NCI-H1105 (cell line): ENCODE data around the gene HELT.
"Not testable (repeated sequence)": the region's sequence is repeated elsewhere in the genome, so short reads cannot be mapped to it uniquely, and the experiment has no call there.

ENCODE experiments used
- DNase-seq: peaks from one replicate; lab custom pipeline; 2025; lab: John Stamatoyannopoulos, UW

The HELT gene, protein sequence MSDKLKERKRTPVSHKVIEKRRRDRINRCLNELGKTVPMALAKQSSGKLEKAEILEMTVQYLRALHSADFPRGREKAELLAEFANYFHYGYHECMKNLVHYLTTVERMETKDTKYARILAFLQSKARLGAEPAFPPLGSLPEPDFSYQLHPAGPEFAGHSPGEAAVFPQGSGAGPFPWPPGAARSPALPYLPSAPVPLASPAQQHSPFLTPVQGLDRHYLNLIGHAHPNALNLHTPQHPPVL

DNA sequence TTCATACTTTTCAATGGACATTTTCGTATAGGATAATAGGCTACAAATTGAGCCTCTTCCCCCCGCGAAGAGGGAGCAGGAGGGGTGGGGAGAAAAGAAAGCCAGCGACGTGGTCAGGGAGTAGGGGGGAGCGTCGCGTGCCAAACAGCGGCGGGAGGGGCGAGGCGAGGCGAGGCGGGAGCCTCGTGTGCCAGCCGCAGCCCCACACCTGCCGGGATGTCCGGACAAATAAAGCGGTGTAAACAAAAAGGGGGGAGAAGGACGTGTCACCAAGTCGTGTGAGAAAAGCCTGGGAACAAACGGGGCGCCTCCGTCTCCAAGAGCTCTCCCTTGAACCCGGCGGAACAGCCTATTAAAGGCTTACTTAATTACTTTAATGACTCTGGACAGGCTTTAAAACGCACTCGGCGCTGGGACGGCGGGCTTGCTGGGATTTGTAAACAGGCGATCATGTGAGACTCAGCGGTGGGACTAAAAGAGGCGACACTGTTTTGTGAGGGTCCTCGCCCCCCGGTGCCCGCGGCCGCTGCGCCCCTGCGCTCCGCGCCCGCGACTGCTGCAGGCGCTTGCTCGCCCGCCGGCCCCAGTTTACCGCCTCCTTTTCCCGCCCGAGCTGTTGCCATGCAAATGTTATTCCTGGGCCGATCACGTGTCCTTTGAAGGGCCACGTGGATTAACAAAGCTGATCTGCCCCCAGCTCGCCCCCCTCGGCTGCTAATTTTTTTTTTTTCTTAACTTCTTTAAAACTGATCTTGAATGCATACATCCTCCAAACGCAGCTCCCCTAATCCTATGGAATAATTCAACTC lies at the start of gene HELT:
Gene HELT, plus strand, starts transcription at position 527 of the 809 bp plus-strand sequence. CDS start 439 bp downstream, outside the sequence.
- DNase-seq = no peak

DNA sequence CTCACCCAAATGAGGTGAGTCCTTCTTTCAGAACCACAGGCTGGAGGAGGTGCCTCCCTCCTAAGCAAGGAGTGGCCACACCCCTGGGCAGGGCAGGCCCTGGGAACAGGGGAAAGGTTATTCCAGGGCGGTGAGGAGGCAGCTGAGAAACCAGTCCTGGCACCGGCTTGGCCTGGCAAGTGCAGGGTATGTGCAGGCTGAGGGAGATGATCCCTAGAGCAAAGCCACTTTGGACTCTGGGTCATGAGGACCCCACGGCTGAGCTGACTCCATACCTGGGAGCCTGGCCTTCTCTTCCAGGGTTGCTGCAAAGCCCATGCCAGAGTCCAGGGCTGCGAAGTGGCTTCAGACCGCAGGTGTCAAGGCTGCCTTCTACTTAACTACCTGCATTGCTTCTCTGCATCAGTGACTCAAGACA lies 49.5 kb upstream of the HELT start:
- no peak for DNase-seq

DNA sequence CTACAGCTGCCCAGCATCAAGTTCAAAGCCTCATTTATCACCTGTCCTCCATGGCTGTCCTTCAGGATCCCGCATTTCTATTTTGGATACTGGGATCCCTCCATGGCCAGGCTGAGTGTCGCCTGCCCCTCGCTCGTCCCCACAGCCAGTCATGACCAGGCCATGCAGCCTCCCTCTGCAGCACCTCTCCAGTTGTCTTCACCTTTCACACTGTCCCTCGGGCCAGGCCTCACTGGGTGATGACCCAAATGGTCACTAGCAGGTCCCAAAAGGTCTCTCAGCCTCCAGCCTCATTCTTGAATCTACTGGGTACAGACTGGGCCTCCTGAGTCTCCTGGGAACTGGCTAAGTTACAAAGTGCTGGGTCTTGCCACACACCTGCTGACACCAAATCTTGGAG lies 48.7 kb upstream of the HELT start:
- DNase-seq = no peak

DNA sequence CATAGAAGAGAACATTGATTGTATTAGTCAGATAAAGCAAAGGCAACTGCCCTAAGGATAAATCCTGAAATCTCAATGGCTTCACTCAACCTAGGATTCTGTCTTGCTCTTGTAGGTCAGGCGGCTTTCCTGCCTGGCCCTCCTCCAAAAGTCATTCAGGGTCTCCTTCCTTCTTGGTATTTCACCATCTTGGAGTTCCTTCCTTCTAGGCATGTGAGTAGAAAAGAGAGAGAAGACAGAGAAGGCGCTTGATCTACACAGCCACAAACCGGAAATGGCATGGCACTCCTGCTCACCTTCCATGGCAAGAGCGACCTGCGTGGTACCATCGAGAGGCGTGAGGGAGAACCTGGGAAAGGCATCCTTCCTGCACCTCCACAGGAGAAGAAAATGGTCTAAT lies 45.3 kb upstream of the HELT start:
- DNase-seq = no peak

DNA sequence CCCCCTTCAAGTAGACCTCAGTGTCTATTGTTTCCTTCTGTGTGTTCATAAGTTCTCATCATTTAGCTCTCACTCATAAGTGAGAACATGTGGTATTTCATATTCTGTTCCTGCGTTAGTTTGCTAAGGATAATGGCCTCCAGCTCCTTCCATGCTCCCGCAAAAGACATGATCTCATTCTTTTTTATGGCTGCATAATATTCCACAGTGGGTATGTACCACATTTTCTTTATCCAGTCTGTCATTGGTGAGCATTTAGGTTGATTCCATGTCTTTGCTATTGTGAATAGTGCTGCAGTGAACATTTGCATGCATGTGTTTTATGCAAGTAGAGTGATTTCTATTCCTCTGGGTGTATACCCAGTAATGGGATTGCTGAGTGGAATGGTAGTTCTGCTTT lies 41.9 kb upstream of the HELT start:
- DNase-seq = not testable (repeated sequence)

DNA sequence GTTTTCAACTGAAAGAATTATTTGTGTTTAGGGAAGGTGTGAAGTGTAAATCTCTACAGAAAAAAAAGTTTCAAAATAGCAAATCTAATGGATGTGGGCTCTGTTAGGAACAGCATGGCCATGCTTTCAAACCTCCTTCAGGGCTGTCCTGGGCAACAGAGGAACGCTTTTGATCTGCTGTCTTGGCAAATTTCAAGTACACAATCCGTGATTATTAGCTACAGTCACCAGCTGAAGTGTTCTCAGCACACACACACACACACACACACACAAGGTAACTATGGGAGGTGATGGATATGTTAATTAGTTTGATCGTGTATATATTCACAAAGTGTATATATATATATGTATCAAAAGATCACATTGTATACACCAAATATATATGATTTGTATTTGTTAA lies 40.5 kb upstream of the HELT start:
- no peak for DNase-seq

DNA sequence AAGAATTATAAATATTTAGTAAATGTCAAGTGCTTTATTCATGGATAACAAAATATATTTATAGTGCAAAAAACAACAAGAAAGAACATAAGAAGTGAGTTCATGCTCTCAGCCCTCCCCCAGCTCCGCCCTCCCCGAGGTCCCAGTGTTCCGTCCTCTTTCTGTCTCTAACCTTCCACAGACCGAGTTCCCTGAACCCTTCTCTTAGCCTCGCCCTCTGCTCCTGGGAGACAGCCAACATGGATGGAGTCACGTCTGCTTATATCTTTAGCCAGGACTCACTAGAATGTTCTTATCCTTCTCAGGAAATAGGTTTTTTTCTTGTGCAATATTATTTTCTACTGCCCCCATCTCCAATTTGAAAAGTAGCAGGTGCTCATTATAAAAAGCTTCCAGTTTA lies 40.1 kb upstream of the HELT start:
- DNase-seq = no peak

DNA sequence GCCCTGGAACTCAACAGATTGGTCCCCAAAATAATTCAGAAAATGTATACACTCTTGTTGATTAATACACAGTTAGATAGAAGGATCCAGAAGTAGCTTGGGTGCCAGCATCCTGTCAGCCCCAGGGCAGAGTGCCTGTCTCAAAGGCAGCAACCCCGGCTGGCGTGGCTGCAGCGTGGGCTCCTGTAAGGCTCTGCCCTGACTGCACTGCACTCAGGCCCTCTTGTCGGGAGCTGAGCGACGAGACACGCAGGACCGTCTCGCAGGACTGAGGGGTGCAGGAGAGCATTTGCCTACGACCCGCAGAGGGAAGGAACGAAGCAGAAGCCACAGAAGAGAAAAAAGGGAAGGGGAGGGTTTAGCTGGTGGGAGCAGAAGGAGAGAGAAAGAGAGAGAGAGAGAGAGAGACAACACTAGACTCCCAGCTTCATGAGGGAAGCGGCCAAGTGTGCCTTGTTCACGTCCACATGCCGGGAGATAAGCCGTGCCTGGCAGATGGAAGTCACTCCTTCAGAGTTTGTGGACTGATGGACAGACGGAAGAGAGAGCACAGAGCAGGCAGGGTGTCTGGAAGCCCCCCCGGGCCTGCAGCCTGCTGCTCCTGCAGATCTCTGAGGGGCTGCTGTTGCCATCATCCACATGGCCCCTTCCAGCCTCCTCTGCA lies 38.7 kb upstream of the HELT start:
- no peak for DNase-seq

DNA sequence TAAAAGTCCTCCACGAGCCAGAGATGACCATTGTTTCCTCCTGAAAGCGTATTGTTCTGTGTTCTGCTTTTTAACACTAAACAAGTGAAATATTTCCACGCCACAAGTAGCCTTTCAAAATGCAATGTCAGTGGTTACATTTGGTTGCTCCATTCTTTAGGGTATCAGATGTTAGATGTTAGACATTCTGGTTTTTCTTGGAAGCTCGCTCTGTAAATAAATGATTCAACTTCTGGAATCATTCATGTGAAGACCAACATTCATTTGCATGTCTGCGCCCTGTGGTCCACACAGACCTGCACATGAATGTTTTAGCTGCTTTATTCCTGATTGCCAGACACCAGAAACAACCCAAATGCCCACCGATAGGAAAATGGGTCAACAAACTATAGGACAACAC lies 38.0 kb upstream of the HELT start:
- no peak for DNase-seq

DNA sequence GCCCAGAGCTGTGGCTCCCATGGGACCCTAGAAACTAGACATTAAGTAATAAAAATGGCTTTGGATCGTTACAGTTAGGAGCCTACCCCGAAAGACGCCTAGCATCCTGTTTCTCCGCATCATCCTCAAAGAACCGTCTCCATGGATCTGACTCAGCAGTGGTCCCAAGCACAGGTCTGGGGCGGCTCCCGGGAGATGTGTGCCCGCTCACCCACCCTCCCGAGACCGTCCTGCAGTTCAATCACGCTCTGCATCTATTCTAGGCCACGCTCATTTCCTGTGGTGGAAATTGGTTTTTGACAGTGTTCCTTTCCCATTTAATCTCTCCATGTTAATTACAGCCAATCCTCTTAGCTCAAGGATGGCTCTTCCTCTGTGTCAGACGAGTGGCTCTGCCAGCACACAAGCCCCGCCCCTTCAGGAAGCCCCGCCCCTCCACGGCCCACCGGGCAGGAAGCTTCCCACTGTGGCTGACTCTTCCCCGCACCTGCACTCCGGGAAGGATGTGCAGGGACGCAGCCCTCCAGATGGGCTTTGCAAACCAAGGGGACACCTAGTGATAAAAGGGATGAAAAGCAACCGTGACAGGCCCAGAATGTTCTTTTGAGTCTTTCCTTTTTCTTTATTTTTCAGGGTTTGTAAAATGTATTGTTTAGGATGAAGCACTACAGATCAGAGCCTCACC lies 34.5 kb upstream of the HELT start:
- no peak for DNase-seq

DNA sequence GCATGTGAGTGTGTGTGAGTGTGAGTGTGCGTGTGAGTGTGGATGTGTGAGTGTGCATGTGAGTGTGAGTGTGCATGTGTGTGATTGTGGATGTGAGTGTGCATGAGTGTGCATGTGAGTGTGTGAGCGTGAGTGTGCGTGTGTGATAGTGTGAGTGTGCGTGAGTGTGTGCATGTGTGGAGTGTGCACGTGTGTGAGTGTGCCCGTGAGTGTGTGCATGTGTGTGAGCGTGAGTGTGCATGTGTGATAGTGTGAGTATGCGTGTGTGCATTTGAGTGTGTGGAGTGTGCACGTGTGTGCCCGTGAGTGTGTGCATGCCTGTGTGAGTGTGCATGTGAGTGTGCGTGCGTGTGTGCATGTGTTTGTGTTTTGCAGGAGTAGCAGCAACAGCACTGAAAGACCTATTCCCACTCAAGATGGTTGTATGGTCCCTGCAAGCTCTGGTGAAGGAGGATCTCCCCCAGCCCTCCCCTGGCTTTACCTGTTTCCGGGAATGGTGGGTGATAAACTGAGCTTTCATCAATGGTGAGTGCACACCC lies 30.7 kb upstream of the HELT start:
- no peak for DNase-seq

DNA sequence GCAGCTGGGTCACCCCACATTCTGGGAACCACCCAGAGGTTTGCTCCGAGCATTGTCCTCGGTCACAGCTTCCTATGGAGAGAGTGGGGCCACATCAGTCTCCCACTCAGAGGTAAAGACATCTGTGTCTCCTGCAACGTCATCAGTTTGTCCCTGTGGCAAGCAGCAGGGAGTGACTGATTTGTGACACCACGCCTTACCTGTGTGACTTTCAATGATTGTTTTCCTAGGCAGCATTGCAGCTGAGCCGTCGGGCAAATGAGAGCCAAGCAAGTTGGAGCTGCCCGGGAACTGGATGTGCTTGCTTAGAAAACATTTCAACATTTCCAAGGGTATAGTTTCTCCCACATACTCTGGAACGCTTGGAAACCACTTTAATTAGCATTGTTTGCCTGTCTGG lies 29.7 kb upstream of the HELT start:
- no peak for DNase-seq

DNA sequence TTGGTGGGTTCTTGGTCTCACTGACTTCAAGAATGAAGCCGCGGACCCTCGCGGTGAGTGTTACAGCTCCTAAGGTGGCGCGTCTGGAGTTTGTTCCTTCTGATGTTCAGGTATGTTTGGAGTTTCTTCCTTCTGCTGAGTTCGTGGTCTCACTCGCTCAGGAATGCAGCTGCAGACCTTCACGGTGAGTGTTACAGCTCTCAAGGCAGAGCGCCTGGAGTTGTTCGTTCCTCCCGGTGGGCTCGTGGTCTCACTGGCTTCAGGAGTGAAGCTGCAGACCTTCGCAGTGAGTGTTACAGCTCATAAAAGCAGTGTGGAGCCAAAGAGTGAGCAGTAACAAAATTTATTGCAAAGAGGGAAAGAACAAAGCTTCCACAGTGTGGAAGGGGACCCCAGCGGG lies 29.0 kb upstream of the HELT start:
- DNase-seq = not testable (repeated sequence)

DNA sequence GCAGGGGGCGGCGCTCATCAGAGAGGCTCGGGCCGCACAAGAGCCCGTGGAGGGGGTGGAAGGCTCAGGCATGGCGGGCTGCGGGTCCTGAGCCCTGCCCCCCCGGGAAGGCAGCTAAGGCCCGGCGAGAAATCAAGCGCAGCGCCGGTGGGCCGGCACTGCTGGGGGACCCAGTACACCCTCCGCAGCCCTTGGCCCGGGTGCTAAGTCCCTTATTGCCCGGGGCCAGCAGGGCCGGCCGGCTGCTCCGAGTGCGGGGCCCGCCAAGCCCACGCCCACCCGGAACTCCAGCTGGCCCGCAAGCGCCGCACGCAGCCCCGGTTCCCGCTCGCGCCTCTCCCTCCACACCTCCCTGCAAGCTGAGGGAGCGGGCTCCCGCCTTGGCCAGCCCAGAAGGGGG lies 28.2 kb upstream of the HELT start:
- not testable (repeated sequence) for DNase-seq

DNA sequence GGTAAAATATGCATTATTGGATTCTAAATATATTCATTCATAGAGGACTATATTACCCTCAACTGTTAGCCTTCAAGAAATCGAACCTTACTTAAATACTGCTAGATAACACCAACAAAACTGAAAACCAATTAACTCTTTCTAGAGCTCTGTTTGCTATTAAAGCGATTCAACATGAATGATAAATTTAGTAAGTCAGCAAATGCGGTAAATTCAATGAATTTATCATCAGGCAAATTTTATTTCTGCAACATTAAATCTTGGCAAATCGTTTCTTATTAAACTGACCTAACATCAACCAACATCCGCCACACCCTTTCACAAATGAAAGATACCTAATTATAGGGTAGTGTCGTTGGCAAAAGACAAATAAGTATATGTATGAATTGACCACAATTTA lies 26.4 kb upstream of the HELT start:
- no peak for DNase-seq

DNA sequence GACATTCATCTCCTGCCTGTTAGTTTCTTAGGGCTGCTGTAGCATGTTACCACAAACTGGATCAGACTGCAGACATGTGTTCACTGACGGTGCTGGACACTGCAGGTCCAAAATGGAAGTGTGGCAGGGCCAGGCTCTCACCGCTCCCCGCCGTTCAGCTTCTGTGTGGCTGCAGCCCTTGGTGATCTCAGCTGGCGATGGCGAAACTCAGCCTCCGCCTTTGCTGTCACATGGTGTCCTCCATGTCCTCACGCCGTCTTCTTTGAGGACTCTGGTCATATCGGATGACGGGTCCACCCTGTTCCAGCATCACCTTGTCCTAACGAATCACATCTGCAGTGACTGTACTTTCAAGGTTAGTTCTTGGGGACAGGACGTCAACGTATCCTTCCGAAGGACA lies 25.9 kb upstream of the HELT start:
- no peak for DNase-seq

DNA sequence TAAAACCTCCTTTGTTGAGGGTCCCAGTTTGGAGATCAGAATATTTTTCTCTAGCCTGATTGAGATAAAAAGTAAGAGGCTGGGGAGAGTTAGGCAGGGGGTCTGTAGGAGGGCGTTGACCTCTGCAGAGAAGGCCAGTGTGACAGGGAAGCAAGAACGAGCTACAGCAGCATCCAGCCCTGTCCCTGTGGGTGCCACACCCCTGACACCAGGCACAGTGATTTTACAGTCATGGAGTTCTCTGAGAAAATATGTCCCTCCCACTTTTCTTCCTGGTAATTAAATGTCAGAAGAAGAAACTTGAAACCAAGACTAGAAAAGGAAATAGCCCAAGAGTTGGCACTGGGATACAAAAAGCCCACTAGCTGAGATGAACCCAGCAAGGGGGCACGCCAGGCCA lies 25.0 kb upstream of the HELT start:
- no peak for DNase-seq

DNA sequence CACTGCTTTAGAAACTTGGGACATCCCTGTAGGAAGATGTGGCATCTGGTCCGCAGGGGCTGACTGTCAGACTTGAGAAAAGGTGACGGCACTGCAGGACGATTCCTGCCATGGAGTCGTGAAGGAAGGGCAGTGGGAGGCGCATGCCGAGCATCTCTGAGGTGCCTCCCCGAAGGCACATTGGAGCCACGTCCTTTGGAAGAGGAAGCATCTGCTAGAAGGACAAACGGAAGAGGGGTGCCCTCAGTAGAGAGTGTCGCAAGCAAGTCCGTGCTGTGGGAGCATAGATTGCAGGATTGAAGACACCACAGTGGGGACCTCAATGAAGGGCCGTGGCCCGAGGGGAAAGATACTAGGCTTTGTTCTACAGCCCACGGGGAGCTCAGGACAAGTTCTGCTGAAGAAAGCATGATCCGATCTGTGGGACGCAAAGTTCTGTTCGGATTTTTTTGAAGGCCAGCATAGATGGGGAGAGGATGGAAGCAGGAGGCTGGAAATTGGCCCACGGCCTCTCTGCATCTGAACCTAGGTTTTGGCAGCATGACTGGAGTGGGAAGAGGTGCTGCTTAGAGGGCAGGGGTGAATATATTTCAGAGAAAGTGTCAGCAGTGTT lies 24.2 kb upstream of the HELT start:
- no peak for DNase-seq

DNA sequence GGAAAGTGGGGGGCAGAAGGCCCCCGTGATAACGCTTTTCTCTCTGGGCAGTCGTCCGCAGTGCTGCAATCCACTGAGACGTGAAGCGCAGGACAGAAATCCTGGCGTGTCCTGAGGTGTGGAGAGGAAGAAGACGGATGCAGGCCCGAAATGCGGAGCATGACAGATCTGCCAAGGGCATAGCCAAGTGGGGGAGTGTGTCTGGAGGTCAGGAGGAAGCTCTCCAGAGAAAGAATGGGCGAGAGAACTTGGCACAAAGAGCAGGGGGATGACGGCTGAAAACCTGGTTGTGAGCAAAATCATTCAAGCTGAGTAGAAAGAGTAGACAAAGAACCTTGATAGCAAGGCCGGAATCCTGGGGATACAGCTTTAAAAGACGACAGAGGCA lies 23.7 kb upstream of the HELT start:
- no peak for DNase-seq

DNA sequence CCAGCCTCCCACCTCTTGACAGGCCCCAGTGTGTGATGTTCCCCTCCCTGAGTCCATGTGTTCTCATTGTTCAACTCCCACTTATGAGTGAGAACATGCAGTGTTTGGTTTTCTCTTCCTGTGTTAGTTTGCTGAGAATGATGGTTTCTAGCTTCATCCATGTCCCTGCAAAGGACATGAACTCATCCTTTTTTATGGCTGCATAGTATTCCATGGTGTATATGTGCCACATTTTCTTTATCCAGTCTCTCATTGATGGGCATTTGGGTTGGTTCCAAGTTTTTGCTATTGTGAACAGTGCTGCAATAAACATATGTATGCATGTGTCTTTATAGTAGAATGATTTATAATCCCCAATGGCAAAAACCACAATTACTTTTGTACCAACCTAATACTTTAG lies 20.6 kb upstream of the HELT start:
- DNase-seq = not testable (repeated sequence)

DNA sequence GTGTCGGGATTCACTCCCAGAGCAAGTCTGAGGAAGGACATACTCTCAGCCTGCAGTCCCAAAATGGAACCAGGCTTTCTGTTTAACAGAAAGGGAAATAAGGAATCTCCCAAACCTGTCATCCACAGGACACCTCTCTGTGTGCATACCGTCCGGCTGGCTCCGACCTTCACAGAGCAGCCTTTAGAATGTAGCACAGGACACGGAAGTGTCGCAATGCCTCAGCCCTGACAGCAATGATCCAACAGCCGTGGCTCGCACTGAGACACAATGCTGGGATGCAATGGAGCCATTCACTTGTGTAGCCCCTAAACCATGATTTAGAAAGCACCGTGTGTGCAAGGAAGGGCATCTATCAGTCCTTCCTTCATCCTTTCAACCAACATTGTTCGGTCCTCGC lies 15.5 kb upstream of the HELT start:
- DNase-seq = no peak
